GM19395 (cell line): Measurements from ENCODE around the gene GRIA1.

Experiments
- ATAC-seq: cut with Tn5 transposase; IDR thresholded peaks from one replicate; pipeline ENCODE4 v1.9.1; 2021; ENCODE audit warnings: mild to moderate bottlenecking, moderate library complexity; ENCODE audit not compliant: unreplicated experiment

The GRIA1 gene

DNA sequence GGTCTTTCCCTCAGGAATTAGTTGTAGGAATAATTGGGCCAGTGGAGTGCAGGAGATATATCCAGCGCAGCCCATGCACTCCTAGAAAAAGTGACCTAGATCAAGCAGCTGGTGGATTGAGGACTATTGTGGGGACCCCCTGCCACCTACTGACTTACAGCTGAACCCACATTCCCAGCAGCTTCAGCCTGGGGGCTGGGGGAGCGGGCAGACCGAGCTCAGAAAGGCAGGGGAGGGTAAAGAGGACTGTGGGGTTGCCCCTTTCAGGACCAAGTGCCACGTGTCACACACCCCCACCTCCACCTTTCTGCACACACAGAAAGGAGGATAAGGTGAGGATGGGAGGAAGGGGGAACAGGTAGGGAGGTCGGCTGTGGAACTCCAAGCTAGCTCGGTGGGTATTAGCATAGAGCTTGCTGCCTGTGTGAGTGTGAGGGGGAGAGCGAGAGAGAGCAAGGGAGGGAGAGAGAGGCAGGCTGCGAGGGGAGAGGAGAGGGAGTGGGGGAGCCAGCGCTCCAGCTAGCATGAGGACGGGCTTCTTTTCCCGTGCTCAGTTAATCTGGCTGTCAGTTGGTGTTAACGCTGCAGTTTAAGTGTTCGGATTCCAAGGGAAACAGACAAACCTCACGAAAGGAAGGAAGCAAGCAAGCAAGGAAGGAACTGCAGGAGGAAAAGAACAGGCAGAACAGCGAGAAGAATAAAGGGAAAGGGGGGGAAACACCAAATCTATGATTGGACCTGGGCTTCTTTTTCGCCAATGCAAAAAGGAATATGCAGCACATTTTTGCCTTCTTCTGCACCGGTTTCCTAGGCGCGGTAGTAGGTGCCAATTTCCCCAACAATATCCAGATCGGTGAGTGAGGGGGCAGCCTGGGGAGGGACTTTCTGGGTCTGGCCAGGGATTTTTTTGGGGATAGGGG lies at the start of gene GRIA1:
Gene GRIA1 (plus strand): TSS at position 553 of the 920 bp plus-strand sequence.
- ATAC-seq, result no peak

DNA sequence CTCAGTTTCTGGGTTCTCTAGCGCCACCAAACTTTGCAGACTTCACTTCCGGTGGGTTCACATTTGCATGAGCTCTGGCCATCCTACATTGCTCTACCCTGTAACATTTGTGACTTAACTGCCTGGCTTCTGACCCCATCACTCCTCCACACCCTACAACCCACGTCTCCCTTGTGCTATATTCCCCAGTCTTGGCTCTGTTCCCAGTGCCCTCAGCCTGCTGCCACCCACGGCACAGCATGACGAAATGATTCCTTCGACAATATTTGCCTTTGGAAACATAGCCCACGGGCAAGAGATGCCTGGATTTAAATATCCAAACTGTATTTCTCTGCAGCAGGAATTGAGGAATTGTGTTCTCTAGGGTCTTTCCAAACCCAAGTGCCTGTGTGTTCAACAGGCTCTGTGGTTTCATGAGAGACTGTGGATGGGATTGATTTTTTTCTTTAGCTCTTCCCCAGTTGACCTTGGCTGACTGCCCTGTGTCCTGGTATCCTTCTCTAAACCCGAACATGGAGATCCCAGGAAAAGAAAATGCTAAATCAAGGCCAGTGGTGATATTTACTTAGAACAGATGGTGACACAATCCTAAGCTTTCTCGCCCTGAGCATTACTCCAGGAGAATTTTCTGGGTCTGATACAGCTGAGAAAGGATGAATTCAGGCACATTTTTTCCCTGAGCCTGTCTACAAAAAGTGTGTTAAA lies 44.4 kb upstream of the GRIA1 start:
- ATAC-seq, result no peak

DNA sequence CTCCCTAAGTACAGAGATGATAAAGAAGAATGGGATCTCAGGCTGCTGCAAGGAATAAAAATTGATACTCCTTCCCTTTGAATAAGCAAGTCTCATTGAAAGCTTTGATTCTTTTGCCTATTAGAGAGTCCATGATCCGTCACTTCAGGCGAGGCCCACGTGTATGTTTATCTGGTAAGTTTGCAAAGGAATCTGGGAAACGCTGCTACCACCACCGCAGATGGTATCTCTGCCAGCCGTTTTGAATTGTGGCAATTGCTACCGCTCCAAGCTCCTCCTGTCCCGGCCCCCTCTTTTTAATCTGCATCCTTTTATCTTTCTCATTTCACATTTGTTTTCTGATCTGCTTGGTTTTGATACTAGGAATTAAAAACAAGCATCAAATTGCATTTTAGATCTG lies 42.9 kb upstream of the GRIA1 start:
- ATAC-seq, result no peak

DNA sequence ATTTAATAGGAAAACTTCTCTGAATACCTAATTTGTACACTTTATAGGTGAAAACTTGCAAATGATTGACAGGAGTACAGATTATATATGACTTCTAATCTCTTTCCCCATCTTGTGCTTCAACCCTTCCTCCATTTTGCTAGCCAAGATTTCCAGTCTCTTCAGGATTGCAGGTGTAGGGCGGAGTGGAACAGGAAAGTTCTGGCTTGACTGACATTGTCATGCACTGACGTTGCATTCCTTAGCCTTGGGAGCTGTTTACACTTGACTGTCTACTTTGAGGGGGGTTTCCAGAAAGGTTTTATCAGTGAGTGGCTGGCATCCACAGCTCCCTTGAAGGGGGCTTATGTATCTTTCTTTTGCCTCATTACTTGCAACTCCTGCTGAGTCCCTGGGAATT lies 34.1 kb upstream of the GRIA1 start:
- ATAC-seq, result no peak

DNA sequence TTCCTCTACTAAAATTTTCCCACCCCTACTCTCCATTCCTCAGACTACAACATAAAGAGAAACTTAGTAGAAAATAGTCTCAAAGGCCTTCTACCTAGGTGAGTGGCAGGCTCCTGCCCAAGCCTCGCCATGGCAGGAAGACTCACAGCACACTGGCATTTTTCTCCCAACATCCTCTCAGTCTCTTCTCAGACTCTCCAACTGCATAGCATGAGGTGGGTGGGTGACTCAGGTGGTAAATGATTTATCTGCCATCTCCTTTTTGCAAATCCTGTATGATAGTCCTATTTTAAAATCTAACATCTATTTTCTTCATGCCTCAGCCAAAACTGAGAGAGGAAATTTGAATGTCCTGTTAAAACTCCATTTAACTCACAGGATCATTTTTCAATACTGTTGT lies 33.5 kb upstream of the GRIA1 start:
- no peak for ATAC-seq

DNA sequence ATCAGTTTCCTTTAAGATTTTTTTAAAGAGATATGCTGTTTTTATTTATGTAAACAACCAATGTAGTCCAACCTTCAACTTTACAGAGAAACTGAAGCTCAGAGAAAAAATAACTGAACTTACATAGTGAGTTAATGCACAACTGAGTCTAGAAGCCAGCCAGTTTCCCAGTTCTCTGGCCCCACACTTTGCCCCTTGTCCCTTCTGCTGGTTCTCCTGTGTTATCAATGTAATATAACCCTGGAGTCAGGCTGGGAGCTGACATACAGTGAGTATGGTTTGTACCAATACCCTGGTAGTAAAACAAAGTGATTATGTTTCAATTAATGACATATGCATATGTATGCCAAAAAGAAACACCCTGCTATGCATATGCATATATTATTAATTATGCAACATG lies 32.2 kb upstream of the GRIA1 start:
- ATAC-seq, result no peak

DNA sequence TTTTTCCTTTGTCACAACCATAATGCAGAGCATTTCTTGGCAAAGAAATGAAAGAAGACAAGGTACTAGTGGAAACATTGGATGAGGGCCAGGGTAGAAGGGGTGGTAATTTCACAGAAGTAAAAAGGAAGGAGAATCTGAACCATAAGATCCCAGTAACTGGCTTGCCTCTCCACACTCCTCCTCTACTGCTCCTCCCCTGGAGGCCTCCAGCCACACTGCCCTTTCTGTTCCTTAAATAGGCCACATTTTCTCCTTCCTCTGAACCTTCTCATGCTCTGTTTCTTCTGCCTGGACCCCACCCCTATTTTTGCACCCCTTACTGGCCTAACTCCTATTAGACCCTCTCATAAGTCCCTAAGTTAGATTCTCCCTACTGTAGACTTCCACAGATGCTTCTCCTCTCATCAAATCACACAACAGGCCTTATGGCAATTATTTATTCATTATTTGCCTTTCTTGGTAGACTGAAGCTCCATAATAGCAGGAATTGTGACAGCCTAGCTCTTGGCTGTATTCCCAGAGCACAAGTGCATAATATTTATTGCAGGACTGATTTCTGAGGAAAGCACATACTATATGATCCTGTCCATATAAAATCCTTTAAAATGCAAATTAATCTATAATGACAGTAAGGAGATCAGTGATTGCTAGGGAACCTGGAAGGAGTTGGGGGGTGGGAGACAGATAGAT lies 31.3 kb upstream of the GRIA1 start:
- no peak for ATAC-seq

DNA sequence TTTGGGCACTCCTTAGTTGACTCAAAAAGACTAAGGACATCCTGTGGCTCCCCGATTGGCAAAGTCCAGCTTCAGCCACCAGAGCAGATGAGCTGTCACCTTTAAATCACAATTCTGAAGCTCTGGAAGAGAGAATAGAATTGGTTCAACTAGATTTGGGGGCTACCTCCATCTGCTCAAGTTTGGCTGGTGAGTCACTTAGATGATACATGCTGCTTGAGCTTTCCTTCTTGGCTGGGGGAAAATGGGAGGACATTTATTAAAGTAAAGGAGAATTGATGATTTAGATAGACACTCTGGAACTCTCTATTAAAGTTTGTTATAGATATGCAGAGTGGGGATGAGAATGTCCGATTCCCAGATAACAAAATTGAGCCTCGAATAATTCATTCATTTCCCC lies 30.0 kb upstream of the GRIA1 start:
- ATAC-seq, result no peak

DNA sequence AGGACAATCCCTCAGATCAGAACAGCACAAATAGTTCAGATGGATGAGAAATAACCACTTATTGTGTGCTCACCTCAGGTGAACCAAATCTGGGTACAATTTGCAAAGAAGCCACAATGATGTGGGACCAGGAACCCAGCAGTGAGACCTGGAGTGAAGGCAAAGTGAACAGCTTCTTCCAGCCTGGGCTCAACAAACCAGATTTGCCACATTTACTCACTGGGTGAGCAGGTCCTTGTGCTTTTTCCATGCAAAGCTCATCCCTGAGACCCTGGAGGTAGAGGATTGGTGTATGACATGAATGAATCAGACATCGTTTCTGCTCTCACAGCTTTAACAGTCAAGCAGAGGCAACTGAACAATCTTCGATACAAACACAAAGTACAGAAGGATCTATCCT lies 29.1 kb upstream of the GRIA1 start:
- ATAC-seq, result no peak

DNA sequence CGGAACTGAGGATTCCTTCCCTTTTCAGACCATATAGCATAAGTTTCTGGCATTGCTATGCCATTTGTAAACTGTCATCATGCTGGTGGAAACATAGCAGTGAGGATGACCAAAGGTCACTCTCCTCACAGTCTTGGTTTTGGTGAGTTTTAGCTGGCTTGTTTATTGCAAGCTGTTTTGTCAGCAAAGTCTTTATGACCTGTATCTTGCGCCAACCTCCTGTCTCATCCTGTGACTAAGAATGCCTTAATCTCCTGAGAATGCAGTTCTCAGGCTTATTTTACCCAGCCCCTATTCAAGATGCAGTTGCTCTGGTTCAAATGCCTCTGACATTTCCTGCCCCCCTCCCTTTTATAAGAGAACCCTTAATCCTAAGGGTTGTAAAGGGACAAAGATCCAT lies 26.7 kb upstream of the GRIA1 start:
- no peak for ATAC-seq

DNA sequence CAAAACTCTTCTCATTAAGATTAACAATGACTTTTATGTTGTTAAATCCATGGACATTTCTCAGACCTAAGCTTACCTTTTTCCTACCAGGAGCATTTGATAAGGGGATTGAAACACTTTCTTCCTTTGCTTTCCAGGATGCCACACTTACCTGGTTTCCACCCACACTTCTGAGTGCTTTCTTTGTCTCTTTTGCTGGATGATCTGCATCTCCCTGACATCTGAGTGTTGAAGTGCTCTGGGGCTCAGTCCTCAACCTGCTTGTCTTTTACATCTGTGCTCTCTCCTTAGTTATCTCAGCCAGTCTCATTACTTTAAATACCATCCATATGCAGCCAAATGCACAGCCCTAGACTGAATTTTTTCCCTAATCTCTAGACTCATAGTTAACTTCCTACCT lies 22.9 kb upstream of the GRIA1 start:
- ATAC-seq, result no peak

DNA sequence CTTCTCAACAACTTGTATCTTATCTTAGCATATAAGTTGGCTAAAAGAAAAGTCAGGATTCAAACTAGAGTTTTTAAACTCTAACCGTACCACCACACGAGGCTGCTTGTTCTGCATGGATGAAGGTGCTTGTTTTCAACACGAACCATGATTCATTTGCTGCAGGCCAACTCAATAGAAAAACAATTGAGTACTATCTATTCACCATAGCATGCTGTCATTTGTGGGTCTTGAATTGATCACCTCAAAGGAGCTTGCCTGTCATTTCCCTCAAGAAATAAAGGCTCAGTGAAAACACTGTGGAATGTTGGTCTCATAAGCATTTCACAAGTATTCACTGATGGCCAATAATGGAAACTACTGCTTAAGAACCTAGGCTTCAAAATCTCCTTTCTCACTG lies 21.0 kb upstream of the GRIA1 start:
- no peak for ATAC-seq

DNA sequence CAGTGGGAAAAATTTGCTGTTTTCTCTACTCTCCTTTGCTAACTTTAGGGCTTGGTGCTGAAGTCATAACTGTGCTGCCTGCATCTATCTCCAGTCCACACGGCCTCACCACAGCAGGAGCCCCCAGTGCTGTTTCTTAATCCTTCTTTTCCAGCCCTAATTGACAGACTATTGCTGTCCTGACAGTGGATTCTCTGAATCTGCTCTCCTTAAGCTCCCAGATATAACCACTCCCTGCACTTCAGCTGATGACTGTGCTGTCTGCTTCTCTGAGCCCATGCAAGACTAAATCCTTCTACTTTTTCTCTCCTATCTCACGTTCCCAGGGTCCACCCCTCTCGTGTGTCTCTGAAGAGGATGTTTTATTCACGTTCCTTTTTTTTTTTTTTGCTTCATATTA lies 19.7 kb upstream of the GRIA1 start:
- no peak for ATAC-seq

DNA sequence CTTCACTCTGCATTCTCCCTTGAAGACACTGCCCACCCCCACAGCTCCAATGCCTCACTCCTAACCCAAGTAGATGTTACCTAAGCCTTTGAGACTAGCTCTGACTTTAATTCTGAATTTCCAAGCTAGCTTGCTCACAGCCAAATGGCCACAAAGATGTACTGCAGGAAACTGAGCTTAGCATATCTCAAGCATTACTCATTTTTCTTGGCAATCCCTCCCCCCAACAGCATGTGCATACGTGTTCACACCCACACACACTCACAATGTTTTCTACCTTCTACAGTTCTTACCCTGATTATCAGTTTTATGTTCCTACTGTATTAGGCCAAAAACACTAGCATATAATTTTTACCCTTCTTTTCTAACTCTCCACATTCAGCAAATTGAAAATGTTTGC lies 13.7 kb upstream of the GRIA1 start:
- ATAC-seq, result no peak

DNA sequence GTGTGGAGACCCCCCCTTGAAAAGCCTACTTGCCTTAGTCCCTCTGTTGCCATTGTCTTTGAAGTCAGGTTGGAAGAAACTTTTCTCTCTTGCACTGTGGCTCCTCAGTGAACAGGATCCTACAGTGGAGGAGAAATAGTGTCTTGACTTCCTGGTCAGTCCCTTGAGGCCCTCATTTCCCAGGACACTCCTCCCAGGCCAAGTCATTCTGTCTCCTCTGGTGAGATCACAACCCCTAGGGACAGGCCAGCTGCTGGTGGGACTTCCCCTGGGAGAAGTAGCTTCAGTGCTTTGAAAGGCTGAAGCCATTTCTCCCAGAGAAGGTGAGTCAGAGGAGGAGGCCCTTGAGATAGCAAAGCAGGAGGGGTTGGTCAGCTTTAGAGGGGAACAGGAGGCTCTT lies 10.1 kb upstream of the GRIA1 start:
- ATAC-seq, result peak; percentile 94

DNA sequence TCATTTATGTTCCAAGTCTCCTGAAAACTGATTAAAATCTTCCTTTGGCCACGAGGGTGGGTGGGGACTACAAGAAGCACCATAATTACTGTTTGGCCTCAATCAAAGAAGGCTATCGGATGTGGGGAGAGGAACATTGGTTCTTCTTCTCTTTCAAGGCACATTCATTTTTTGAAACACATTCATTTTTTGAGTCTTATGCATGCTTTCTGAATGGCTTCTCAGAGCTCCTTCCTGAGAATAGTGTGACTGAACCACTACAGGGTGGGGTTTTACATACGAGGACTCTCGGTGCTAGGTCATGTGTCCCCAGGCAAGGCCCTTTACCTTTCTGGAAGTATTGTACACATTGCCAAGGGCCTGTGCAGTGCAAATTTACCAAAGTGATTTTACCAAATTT lies 7.0 kb upstream of the GRIA1 start:
- ATAC-seq, result no peak

DNA sequence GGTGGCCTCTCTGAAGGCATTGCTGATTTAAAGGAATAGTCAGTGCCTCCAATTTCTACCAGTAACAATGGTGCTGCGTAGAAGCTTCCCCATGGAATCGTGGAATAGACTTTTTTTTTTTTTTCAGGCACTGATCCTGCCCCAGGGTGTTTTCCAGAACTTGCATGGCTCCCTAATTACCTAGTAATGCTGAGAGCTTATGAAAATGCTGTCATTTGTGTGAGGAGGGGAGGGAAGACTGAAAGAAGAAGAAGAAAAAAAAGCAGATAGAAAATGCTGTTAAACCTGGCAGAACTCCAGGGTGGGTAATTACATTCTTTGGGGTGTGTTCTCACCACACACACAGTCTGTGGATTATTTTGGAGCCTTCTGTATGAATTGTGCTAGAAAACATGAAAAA lies 4.8 kb upstream of the GRIA1 start:
- ATAC-seq, result no peak

DNA sequence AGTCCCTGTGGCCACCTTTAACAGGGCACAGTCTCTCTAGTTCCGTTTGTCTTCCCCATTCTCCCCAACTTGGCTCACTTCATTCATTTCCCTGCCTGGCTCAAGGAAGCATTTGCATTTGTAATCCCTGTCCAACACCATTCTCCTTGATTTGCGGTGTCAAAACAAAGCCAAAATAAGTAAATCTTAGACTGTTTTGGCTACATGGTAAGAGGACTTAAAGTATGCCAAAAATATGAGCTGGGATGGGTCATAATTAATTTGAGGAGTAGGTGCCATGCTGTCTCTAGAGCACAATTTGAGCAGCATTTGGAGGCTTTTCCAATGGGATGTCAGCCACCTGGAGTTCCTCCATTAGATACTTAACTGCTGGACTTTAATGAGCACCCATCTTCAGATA lies 3.7 kb upstream of the GRIA1 start:
- no peak for ATAC-seq

DNA sequence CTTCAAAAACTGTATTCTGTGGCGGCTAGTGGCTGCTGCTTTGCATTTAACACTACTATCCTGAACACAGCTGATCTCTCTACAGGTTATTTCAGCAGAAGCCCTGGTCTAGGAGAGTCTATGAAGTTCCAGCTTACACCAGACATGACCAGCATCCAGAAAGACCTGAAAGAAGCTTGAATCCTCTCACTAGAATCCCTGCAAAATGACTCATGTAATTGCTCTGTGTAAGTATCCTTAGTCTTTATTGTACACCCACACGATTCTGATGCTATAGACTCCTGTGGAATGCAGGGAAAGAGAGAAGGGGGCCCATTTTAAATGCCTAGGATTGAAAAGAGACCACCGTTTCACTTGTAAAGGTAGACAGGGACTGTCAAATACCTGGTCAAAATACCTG lies 859 bp upstream of the GRIA1 start:
- no peak for ATAC-seq

DNA sequence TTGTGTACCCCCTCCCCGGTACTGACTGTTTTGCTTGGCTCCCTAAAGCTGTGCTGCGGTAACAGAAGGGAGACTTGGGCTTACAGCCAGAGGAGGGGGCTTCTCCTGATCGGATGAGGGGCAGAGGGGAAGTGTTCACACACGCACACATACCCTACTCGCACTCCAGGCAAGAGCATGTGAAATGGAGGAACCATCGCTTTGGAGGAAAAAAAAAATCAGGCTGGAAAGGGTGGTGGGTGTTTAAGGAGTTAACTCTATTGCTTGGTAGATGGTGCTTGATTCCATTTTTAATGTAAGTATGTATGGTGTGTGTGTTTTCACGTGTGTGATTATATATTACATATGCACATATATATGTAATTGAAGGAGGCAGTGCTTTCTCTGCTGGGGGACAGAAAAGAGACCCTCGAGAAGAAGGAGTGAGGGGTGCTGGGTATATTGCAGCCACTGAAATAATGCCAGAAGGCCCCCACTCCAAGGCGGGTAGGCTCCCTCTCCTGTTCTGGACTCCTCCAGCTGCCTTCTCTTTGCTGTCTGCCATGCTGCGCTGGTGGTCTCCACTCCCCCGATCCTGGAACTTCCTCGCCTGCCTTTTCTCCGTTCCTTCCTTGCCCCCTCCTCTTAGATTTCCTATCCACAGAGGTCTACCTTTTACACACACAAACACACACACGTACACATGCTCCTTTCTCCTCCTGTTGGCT lies 721 bp downstream of the GRIA1 start:
- no peak for ATAC-seq

DNA sequence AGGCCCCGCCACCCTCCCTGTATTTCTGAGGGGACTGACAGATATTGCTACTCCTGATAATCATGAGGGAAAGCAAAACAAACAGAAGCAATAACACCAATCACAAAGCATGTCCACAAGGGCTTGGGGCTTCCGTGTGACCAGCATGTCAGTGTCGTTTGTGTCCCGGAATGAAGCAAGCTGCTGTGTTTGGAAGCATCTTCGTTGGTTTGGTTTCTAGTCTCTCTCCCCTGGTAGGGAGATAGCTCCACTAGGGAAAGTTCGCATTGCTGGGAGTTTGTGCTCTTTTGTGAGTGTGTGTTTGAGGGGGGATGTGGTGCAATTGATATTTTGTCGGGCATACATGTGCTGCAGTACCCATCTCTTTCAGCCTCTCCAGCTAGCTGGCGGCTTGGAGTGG lies 1.4 kb downstream of the GRIA1 start:
- ATAC-seq, result no peak
